Effector CD8-positive, alpha-beta T cell (primary cell): ENCODE results near the gene STK38L.
"Not testable (repeated sequence)": the region's sequence is repeated elsewhere in the genome, so short reads cannot be mapped to it uniquely, and the experiment has no call there.

Experiments used
- DNase-seq: peaks from one replicate; lab custom pipeline; 2025; lab: John Stamatoyannopoulos, UW

Gene STK38L

DNA sequence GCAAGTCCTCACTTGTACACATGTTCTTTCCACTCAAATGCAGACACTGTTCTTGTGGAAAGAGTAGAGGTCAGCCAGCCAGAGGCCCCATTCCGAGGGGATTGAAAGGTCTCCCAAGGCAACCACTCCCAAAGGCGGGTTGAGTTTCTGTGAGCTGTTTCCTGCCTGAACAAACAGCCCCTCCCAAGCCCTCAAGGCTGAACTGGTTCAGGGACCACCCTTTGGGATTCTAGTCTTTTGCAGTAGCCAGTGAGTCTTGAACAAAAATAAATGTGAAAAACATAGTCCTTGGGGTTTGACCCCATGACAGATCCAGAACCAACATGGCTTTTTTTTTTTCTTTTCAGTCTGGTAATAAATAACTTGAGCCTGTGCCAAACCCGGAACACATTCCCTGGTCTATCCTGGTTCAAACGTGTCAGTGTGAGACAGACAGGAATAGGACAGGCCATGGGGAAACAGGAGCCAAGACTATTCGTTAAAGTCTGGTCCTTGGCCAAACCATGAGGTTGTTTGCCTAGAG is 17.6 kb upstream of the STK38L start:
- DNase-seq: no peak

DNA sequence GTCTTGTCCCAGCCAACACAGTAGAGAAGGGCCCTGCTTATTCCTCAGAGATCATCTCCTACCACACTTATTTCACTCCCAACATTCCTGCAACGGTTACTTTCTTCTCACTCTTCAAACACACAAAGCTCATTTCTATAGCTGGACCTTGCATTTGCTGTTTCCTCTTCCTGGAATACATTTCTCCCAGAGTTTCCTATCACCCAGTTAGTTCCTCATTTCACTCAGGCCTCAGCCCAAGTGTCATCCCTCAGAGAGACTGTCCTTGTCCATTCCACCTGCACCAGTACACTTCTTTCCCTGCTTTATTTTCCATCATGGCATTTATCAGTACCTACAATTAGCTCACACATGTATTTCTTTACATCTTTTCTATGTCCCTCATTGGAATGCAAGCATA is 14.7 kb upstream of the STK38L start:
- DNase-seq: no peak

GRCh38 chr12:27231374-27231773 is 12.7 kb upstream of the STK38L start:
- not testable (repeated sequence) for DNase-seq

- no peak for DNase-seq
Observed at GRCh38 chr12:27233814-27234213, 10.3 kb upstream of the STK38L start.

- DNase-seq: no peak
Observed at GRCh38 chr12:27236498-27236897, 7.6 kb upstream of the STK38L start.

DNA sequence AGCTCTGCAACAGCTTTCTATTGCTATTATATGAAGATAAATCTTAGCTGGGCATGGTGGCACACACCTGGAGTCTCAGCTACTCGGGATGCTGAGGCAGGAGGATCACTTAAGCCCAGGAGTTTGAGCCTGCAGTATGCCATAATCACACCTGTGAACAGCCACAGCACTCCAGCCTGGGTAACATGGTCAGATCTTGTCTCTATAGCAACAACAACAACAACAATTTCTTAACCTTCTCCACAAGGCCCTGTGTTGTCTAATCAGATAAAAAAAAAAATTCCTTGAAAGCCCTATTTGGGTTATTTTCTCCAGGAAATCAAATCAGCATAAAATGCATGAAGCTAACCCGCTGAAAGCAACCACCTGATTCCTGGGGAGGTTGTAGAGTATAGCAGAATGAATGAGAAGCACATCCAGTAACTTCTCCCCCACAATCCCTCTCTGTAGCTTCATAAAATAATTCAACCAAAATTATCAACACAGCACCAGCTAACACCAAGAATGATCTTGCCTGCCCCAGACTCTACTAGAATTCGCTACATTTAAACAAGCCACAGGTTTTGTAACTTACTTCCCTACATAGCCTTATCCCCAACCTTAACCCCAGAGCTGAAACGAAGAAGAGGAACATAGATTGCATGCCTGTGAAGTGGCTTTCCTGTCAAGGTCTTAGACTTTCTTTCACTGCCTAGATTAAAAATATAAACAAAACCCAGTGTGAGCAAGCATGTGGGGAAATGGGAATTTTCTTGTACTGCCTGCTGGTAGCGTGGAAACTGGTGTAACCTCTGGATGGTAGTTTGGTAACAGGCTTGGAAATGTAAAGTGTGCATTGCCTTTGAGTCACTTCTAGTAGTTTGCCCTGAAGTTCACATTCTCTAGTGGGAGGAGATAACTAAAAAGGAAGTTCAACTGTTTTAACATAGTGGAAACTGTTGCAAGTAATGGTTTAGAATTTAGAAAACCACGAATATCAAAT is 6.0 kb upstream of the STK38L start:
- DNase-seq: no peak

- no peak for DNase-seq
Observed at GRCh38 chr12:27243006-27243405, 1.1 kb upstream of the STK38L start.

DNA sequence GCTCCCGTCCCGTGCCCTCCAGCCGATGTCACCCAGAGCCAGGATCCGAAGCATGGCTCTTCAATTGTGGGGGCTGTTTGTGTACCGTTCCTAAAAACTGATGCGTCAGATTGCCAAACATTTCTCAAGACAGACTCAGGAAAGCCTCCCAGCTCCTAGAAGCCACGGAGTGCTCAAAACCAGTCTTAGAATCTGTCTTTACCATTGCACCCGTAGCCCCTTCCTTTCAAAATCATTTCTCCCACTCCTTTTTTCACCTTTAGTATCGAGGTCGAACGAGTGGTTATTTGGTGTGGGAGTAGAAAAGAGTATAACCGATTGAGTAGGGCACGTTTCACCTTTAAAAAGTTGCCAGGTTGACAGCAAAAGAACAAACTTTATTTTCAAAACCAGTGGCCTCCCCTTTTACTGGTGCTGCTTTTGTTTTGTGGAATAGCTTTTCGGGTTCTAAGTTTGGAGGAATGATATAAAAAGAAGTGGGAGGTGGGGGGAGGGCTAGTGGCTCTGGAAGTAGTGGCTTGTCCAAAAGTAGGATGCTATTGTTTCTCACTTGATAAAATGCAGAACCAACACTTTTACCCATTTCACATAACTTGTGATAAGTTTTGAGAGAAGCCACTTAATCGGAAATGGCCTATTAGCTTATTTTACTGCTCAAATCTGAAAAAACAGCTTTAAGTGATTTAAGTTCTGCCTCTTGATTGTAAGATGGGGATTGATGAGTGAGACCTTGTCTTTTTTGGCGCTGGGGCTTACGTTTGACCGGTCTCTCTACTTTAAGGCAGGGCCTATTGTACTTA is 803 bp downstream of the STK38L start:
- no peak for DNase-seq

GRCh38 chr12:27246141-27246540 is 2.1 kb downstream of the STK38L start:
- DNase-seq: no peak

GRCh38 chr12:27246774-27247173 is 2.7 kb downstream of the STK38L start:
- DNase-seq: no peak

DNA sequence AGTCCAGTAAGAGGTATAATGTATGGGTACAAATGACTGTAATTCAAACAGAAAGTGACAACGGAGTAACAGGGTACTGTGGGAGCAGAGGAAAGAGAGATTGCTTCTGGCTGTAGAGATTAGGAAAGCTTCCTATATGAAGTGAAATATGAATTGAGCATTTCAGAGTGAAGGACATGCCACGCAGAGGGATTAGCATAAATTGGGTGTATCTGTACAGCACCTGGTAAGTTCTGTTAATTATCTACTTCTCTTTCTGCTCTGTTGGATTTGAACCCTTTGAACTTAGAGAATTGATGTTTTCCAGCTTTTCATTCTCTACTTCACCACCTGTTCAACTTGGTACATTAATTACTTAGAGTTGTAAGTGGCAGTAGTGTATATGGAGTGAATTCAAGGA is 8.8 kb downstream of the STK38L start:
- DNase-seq: no peak

DNA sequence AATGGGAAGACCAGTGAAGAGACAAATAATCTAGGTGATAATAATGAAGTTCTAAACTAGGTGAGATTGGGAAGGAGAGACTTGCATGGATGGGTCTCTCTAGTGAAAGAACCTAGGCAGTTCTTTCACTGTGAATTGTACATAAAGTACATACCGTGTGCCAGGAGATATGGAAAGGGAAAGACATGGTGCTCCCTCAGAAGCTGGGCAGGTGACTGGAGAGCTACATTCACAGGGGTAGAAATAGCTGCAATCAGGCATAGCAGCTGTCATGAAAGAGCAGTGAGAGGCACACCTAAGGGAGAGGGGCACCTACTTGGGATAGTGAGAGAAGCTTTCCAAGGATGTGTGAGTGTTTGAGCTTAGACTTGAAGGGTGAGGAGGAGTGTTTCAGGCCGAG is 9.3 kb downstream of the STK38L start:
- no peak for DNase-seq

GRCh38 chr12:27255806-27256205 is 11.7 kb downstream of the STK38L start:
- no peak for DNase-seq

- no peak for DNase-seq
Observed at GRCh38 chr12:27257104-27257843, 13.2 kb downstream of the STK38L start.

DNA sequence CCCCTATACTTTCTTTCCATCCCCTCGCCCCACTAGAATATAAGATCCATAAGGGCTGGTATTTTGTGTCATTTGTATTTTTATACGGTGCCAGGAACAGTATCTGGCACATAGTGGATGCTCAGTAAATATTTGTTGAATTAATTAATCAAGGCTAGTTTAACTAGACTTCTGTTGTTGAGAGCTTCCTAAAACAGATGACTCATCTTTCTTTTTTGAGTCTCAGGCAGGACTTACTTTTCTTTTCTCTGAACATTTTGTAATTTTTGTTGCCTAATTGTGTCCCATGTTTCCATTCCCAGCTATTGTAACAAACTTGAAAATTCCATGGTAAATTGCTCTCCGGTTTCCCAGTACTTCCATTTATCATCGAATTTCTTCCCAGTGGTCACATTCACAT is 16.7 kb downstream of the STK38L start:
- no peak for DNase-seq

GRCh38 chr12:27261866-27262265 is 17.8 kb downstream of the STK38L start:
- DNase-seq: no peak

- DNase-seq: no peak
Observed at GRCh38 chr12:27270148-27270547, 26.1 kb downstream of the STK38L start.

DNA sequence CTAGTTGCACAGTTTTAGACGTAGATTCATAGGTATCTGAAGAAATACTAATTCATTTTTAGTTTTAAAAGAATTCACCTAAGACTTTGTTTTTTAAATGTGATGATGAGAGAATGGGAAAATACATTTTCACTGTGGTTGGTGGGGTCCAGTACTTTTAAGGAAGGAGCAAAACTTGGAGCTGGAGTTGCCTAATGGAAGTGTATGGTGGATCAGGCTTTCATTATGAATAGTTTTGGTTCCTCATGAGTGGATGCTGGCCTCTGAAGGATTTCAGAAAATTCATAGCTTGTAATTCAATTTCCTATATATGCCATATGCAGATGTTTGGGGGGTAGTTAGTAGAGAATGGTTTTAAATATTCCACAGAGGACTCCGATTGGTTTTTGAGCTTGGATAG is 27.1 kb downstream of the STK38L start:
- DNase-seq: no peak

GRCh38 chr12:27272373-27273028 is 28.4 kb downstream of the STK38L start:
- no peak for DNase-seq

DNA sequence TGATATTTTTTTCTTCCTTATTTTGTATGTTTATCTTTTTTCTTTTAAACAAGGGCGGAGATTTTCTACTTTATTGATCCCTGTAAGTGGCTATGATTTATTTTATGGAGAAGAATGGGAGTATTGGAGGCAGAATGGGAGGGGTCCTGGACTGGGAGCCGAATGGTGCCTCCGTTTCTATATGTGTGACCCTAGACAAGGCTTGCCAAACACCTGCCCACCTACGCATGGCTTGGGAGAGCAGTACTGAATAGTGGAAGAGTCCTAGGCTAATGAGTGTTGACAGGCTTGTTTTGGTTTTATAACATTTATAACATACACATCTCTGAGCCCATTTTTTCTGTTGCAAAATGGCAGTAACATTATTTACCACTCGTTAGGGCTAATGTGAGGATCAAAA is 29.0 kb downstream of the STK38L start:
- DNase-seq: no peak

GRCh38 chr12:27274706-27275105 is 30.6 kb downstream of the STK38L start:
- no peak for DNase-seq
